ENCODE measurements around the gene DFFB.

The DFFB gene

DNA sequence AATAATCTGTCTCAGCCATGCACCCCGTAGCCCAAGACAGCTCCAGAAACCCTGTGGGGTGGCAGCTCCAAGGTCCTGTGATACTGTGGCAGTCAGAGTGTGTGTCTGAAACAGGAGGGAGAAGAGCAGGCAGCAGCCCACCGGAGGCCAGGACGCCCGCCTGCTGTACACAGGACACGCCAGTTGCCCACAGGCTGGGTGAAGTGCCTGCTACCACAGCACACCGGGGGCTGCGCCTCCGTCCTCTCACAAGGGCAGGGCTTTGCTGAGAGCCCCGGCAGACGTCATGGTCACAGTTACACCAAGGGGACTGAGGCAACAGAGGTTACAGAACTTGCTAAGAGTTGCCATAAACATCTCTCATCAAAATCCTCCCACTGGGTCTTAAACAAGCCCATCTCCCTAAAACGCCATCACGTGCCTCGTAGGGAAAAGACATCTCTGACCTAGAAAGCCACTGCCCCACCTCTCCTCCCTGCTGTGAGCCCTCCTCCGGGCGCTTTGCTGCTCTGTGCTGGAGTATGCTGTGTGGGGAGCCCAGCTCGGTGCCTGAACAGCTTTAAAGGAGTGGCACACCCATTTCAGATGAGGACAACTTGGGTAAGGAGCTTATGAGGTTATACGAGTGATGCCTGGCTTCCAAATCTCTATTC is 37.5 kb downstream of the DFFB start:
- DNase-seq (ENCODE audit: low read depth in 2 of 3, low spot score in 1 of 3) = no peak

DNA sequence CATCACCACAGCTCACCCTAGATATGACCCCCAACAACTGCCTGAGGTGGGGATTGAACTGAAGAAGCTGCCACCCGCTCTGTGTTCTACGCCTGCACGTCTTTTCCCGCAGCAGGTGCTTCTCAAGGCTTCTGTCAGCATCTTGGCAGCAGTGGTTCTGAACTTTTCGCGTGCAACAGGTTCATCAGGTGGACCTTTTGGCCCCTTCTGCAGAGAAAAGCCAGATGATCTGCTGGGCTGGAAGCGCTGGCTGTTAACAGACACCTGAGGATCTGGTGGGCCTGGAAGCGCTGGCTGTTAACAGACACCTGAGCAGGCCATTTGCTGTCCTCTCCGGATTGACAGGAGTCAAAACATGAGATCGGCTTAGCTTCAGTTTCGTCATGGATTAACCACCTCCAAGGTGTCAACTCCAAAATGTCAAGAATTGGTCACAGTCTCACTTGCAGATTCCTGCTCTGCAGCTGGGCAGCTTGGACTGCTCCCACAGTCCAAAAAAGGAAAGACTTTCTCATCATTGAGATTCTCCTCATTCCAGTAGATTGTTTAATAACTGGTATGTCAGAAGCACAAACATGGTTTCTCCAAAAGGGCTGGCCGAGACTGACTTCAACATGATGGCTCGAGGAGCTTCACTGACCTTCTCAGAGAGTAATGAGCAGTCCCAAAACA is 38.1 kb downstream of the DFFB start:
- no peak for DNase-seq (ENCODE audit: low read depth in 2 of 3, low spot score in 1 of 3)

DNA sequence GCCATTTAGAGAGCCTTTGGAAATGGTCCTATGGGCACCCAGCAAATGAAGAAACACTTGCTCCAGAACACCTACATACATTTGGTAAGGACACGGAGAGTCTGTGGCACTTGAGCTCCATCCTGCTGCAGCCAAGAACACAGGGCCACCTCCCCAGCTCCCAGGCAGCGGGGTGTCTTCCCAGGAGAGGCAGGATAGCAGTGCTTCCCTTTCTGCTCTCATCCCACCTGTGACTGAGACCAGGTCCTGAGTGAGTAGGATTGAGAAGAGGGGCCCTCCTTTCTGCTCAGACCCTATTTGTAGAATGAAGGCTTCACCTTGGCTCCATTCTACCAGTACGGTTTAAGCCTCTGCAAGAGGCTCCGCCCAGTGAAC is 38.7 kb downstream of the DFFB start:
- DNase-seq (ENCODE audit: low read depth in 2 of 3, low spot score in 1 of 3) = no peak

DNA sequence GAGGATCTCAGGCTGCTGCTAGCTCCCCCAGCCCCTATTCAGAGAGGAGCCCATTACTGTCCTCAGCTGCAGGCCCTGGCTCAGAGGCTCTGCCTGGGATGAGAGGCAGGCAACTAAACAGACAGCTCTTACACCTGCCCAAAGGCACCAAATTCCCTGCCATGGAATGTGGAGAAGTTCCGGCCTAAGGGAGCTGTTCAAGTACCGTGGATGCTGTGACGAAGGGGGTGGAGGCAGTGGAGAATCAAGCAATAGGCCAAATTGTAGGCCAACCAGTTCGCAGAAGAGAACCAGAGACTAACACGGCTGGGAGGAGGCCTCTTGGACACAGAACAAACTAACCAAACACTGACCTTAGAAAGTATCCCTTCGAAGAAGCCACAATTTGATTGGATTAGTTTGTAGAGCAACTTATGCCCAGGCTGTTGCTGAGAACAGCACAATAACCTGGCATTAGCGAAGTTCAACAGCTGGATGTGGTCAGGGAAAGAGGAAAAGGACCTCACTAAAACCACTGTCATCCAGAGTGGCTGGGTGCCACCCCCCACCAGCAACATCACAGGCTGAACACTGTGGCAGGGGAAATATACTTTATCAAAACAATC is 39.2 kb downstream of the DFFB start:
- no peak for DNase-seq (ENCODE audit: low read depth in 2 of 3, low spot score in 1 of 3)

DNA sequence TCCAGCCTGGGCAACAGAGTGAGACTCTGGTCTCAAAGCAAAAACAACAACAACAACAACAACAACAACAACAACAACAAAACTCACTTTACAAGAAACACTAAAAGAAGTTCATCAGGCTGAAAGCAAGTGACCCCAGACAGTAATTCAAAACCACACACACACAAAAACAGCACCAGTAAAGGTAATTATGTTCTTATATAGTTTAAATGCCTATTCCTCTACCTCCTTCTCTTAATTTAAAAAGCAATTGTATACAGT is 41.1 kb downstream of the DFFB start:
- no peak for DNase-seq (ENCODE audit: low read depth in 2 of 3, low spot score in 1 of 3)

DNA sequence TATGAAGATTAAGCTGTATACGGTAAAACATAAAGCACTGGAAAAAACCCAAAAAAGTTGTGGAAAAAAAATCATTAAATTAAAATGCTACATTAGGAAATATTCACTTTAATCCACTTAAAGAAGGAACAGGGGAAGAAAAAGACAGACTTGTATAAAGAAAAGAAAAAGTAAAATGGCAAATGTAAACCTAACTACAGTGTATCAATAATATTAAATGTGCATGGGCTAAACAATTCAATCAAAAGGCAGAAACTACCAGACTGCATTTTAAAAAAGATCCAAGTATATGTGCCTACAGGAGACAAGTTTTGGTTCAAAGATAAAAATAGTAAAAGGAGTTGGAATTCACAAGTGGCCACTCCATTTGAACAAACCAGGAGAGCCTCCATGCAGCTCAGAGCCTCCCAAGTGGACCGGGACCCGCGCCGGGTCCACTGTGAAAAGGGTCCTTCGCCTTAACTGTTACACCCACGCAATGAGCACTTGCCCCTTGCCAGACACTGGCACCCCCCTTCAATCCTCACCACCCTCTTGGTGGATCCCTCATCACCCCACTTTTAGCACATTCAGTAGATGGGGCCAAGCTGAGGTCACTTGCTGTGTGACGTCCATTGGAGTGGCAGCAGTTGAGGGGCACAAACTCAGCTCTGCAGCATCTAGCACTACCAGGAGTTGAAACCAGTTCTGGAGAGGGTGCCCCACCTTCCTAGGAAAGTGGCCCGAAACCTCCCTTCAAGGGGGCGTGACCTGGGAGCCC is 41.9 kb downstream of the DFFB start:
- DNase-seq (ENCODE audit: low read depth in 2 of 3, low spot score in 1 of 3) = no peak

DNA sequence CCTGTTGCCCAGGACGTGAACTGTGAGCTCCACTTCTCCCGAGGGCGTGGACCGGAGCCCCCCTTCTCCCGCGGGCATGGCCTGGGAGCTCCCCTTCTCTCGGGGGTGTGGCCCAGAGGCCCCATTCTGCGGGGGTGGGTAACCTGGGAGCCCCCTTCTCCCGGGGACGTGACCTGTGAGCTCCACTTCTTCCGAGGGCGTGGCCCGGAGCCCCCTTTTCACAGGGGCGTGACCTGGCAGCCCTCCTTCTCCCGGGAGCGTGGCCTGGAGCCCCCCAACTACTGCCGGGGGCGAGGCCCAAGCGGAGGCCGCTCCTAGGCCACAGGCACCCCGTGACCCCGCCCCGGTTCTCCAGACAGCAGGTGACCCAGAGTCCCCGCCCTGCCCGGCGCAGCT is 42.5 kb downstream of the DFFB start:
- DNase-seq (ENCODE audit: low read depth in 2 of 3, low spot score in 1 of 3) = no peak

DNA sequence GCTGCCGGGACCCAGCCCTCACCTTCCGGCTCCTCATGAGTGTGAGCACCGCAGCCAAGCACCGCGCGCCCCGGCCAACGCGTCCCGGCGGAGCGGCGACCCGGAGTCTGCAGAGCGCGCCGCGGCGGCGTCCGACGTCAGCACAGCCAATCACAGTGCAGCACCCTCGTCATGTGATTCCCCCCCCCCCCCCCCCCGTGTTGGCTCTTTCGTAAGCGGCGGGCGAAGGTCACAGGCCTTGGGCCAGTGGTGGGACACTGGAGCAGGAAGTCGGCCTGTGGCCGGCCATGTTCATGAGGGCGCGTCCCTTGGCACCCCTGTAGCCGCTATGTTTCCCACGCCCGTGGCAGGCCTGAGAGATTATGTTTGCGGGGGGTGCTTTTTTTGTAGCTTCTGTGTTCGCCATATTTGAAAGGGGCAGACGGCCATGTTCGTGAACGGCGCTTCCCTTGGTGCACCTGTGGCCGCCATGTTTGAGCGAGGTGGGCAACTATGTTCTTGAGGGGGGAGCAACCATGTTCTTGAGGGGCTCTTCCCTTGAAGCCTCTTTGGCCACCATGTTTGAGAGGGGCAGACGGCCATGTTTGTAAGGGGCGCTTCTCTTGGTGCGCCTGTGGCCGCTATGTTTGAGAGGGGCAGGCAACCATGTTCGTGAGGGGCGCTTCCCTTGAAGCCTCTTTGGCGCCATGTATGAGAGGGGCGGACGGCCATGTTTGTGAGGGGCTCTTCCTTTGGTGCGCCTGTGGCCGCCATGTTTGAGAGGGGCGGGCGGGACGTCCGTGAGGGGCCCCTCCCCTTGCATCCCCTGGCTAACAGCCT is 43.1 kb downstream of the DFFB start, which contains the start of gene C1orf174:
Gene C1orf174 (minus strand): TSS at position 123 of the 819 bp plus-strand sequence. CDS start 86 bp downstream, at position 37.
- peak; percentile 81 to 86 (median 85) for DNase-seq (ENCODE audit: low read depth in 2 of 3, low spot score in 1 of 3)

DNA sequence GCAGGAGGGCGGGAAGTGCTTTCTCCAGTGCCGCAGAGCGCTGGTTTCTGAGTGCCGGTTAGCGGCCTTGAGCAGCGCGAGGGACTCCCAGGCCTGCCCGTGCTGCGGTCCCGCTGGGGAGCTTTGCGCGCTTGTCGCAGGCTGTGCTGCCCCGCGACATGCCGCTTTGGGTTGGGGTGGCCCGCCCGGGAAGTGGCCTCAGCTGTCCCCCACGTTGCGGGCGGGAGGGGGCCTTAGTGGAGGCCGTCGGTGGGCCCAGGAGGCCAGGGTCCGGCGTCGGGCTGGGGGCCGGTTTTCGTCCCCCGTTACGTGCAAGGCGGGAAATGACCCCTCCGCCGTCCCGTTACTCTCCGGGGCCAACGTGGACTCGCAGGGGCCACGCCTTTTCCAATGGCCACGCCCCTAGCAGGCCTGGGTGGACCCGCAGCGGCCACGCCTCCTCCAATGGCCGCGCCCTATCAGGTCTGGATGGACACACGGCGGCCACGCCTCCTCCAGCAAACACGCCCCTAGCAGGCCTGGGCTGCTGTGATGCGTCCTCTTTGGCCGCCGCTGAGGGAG is 43.8 kb downstream of the DFFB start:
- DNase-seq (ENCODE audit: low read depth in 2 of 3, low spot score in 1 of 3) = peak; percentile 84 to 90 (median 87)

DNA sequence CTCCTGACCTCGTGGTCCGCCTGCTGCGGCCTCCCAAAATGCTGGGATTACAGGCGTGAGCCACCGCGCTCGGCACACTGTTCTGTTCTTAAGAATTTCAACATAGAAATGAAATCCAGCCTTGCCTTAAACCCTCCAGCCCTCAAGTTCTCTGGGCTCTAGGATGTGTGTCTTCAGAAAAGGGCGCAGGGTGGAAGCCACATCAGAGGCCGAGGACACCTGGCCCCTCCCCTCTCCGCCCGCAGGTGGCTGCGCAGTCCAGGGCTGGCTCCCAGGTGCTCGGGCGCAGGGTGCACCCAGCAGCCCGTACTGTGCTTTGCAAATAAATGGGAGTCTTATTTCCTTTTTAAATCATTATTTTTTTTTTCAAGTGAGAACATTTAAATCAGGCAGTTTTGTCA is 44.8 kb downstream of the DFFB start:
- DNase-seq (ENCODE audit: low read depth in 2 of 3, low spot score in 1 of 3) = no peak

DNA sequence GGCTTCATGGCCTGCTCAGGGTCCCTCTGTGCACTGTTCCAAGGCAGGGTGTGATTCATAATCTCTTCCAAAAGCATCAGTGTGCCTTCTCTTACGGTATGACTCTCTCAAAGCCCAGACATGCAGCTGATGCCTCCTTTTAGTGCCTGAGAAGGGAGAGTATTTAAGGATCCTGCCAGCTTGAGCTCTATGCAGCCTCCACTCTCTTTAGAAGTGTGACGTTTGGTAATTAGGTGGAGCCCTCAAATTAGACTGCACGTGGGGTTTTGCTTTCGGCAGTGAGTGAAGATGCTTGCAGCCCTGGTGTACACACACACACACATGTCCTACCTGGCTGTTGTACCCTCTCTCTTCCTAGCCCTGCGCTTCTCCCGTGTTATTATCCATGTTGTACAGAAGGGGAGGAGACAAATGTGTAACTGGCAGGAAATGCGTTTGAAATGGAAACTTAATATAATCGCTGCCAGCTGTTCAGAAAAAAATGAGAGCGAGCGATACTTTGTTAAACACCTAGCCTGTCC is 45.4 kb downstream of the DFFB start:
- no peak for DNase-seq (ENCODE audit: low read depth in 2 of 3, low spot score in 1 of 3)

DNA sequence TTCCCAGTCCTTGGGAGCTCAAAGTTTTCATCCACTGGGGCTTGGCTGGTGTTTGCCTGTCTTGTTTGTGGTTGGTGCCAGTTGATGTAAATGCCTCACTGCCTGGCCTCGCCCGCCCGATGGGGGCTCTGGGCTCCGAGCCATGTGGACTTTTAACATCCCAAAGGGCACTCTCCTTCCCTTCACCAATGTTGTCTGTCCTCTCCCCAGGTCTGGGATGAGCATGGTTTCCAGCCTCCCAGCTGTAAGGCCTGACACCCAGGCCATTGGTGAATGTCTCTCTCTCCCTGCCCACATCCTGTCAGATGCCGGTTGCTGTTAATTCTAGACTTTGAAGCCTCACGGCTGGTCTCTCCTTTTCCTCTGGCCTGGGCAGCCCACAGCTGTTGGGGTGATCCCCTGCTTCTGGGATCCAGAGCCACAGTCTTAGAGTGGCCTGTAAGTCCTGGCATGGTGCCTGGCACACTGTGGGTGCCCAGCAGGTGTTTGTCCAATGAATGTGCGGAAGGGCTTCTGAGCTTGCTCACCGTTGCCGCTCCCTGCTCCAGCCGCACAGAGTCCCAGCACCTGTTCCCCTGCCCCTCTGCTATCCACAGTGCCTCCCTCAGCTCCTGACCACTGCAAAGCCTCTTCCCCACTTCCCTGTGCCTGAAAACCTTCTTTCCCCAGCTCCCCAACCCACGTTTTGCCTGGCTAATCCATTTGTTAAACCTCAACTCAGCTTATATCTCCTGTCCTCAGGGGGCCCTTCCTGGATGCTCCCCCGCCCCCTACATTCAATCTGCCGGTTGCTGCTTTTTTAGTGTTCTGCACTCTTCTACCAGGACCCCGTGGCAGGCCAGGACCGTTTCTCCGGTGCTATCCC is 46.1 kb downstream of the DFFB start:
- DNase-seq (ENCODE audit: low read depth in 2 of 3, low spot score in 1 of 3) = no peak

DNA sequence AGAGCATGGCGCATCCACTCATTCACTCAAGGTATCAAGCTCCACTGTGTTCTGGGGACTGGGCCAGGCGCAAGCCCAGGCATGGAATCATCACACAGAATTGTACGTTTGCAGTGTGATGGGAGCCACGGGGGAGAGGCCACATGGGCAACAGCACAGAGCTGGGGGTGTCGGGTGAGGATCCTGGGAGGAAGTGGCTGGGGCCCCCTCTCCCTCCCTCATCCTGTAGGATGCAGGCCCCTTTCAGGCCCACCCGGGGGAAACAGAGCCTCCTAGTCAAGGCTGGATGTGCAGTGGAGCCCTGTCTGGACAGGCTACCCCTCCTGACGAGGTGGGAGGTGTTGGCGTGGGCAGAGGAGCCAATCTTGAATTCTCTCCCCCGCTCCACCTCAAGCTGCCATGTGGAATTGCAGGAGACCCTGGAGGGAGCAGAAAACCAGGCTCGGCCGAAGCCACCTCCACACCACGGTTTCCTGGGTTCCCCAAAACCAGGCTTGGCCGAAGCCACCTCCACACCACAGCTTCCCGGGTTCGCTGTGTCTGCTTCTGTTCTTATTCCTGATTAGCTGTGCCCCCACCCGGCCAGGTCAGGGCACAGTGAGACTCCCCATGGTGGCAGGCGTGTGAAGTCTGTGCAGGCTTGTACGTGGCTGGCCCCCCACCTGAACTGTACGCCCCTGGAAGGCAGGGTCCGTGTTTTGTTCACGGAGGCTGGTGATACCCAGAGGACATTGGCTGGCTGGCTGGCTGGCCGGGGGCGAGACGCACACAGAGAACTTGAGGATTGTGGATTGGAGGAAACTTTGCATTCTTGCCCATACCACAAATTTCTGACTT is 46.9 kb downstream of the DFFB start:
- DNase-seq (ENCODE audit: low read depth in 2 of 3, low spot score in 1 of 3) = no peak

DNA sequence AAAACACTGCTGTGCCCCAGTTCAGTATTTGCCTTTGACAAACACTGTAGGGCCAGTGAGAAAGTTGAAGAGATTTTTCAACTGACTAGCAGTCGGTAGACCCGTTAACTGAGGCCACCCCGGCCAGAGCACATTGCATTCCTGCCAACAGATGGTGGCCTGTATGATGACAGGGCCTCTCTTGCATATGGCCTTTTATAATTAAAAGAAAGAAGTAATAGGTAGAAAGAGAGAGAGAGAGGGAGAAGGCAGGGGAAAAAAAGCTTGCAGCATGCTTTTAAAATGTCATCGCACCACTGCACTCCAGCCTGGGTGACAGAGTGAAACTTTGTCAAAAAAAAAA is 47.5 kb downstream of the DFFB start:
- DNase-seq (ENCODE audit: low read depth in 2 of 3, low spot score in 1 of 3) = no peak

DNA sequence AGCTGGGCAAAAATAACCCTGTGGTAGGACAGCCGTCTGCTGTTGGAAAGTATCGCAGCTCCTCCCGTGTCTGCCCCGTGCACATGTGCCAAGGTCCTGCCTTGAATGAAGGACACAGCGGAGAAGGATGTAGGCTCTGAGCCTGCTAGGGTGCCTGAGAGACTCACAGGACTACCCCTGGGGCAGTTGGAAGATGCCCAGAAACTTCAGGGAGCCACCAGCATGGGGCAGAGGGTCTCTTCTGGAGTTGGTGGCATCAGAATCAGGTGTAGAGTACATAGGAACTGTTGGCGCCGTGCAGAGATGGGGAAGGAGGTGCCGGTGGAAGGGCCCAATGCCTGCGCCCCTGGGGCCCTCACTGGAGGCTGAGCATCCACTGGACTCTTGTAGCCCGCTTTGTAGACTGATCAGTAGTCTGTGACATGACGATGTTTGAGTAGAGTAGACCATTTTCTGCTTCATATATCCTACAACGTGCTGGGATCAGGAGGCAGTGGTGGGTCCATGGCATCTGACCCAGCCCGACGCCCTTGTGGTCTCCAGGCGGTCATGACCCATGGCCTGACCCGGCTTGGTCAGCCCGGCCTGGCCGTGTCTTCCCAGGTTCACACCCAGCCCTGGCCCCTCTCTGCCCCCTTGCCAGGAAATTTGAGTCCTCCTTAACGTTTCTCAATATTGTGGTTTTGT is 48.1 kb downstream of the DFFB start:
- no peak for DNase-seq (ENCODE audit: low read depth in 2 of 3, low spot score in 1 of 3)

DNA sequence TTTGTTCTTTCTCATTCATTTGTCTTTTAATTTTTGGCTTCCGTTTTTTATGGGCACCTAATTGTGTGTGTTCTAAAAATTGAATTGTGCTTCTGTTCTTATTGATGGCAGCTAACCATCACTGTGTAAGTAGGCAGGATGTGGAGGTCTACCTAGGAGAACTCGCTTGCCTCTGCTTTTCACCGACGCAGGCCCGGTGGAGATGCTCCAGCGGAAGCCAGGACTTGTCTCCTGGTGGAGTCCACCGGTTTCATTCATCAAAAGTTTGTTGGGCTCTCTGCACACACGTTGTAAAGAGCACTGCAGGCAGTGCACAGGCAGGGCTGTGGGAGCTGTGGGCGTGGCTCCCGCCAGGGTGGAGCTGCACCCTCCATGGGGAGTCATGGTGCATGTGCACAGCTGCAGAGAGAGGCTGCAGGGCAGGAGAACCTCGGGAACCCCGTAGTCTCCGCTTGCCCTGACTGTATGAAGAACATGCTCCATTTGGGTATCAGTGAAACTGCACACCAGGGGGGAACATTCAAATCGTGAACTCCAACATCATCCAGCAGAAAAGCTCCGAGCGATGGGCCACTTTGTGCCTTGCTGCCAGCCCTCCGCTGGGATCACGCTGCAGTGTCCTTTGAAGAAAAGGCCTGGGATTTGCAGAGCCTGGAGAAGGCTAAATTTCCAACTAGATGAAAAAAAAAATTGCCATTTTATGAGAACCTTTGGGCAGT is 48.8 kb downstream of the DFFB start:
- no peak for DNase-seq (ENCODE audit: low read depth in 2 of 3, low spot score in 1 of 3)

DNA sequence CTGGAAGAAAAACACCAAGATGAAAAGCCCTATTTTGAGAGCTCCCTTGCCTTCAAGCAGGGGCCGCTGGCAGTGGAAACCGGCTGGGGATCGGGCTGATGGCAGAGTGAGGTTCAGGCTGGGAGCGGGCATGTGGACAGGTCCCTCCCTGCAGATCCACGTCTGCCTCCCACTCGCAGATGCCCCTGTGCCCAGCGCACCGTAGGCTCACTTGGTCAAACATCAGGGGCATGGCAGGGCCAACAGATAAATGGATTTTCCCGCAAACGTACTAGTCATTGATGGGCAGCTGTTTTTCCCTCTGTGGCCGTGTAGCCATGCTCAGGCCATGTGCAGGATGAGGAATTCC is 49.4 kb downstream of the DFFB start:
- DNase-seq (ENCODE audit: low read depth in 2 of 3, low spot score in 1 of 3) = no peak

DNA sequence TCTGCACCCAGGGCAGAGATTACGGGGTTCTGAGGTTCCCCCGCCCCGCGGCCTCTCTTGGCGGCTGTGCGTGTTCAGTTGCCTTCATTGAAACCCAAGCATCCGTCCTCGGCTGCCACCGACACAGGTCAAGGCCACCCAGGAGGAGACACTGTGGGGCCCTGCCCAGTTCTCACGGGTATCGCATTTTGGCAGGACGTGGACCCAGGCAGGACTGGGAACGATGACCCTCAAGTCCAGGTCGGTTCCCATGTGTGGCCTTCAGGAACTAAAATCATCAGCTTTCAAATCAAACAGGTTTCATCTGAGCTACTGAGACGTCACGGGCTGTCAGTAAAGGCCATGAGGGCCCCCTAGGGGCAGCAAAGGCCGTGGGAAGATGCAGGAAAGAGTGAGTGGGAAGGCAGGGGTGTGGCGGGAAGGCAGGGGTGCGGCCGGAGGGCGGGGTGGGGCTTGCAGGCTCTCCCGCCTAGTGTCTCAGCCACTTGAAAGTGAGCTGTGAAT is 49.8 kb downstream of the DFFB start:
- peak in 2 of 3 donors; percentile 25 to 35 for DNase-seq (ENCODE audit: low read depth in 2 of 3, low spot score in 1 of 3)

Measured in stimulated activated CD4-positive, alpha-beta T cell treated with anti-CD3 and anti-CD28 coated beads, Interleukin-12 subunit alpha, Interleukin-12 subunit beta, amount 100 ng/mL, for 48 hours (primary cell).